GM19043 (cell line): Measurements from ENCODE around the gene RGCC.
"Not testable (repeated sequence)": the region's sequence is repeated elsewhere in the genome, so short reads cannot be mapped to it uniquely, and the experiment has no call there.

Experiments
- ATAC-seq: cut with Tn5 transposase; IDR thresholded peaks from one replicate; pipeline ENCODE4 v1.9.1; 2021; ENCODE audit warnings: low read depth; ENCODE audit not compliant: unreplicated experiment

The RGCC gene

DNA sequence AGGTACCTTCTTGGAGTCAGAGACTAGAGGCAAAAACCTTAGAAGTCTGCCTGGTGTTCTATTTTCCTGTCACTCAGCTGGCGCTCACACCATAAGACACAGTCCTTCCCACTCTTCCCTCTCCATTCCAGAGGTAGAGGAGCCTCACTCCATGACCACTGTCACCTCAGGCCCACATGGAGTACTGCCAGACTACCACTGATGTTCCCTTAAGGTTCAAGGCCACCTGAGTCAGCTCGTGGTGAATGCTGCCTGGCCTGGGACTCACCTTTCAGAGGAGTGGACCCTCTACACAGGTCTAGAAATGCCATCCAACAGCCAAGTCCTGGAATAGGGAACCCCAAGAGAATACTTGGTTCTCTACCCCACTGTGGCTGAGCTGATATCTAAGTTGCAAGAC, 29.9 kb downstream of the RGCC start:
- no peak for ATAC-seq

DNA sequence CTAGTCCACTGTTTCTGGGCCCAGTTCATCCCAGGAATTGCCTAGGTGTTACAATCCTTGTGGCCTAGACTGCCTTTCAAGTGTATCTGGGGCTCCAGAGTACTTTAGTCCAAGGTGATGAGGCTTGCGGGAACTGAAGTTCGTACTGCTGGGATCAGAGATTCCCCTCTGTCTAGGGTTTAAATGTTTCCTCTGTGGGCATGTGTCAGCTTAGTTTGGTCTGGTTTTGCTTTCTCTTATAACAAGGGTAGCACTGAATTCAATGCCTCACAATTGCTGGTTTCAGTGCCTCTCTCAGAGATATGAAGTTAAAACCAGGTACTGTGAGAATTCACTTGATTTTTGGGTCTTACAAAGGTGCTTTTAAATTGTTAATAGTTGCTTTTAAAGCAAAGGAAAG, 30.8 kb downstream of the RGCC start:
- no peak for ATAC-seq

DNA sequence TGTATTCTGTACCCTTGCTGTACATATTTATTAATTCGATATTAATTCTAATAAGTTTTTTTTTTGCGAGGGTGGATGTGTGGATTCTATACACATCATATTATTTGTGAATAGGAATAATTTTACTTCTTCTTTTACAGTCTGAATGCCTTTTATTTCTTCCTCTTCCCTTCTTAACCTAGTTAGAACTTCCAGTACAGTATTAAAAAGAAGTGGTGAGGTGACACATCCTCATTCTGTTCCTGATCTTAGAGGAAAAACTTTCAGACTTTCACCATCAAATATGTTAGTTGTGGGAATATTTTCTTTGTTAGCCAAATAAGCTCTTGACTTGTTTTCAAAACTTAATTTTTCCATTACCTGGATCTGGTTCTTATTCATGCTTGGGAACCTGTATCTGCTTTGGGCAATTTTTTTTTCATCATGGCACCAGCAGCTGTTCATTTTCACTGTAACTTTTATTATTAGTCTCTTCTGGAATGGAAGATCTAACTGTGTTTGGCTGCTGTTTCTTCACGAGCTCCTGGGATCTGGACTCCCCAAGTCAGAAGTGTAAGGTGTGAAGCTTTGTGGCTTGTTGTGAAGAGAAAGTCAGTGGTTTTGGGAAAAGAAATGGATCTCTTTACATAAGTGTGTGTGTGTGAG, 33.1 kb downstream of the RGCC start:
- no peak for ATAC-seq

DNA sequence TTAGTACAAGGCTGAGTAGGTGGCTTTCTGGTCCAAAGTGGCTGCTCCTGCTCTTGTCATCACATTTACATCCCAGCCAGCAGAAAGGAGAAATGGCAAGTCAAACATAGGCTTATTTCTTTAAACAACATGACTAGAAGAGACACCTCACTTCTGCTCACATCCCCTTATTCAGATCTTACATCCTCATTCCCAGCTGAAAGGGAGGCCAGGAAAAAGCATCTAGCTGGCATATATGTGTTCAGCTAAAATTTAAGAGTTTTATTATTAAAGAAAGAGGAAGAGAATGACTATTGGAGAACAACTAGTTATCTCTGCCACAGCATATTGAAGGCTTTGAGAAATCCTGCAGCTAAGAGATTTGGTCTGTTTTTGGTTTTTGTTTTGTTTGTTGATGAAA, 34.1 kb downstream of the RGCC start:
- no peak for ATAC-seq

DNA sequence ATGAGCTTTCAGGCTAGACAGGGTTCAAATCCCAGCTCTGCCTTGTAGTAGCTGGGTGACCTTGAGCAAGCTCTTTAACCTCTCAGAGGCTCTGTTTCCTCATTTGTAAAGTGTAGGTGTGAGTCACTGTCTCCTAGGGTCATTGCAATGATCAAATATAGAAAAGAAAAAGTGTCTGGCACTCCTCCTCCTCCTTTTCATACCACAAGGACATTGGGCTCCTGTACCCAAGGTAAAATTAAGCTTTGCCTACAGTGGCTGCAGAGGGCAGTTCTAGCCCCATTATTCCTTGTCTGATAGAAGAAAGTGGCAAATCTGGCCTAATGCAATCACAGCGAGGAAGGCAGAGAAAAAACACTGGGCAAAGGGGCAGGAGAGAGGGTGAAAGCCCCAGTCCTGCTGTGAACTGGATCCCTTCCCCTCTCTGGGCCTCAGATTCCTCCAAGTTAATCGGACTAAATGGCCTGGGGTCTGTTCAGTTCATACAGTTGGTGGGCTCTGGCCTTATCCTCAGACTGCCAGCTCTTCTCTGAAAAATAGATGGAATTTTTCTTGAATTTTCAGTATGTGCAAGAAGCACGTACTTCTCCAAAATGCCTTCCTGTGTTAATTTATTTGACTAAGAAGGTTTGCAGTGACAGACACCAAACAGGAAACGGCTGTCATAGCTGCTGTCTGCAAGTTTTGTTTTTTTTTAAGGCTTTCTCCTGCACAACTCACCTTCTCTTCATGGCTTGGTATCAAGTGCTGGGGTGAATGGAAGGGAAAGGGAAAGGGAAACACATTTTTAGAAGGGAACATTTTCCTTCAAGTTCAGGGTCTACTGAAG, 35.3 kb downstream of the RGCC start:
- ATAC-seq, result no peak

DNA sequence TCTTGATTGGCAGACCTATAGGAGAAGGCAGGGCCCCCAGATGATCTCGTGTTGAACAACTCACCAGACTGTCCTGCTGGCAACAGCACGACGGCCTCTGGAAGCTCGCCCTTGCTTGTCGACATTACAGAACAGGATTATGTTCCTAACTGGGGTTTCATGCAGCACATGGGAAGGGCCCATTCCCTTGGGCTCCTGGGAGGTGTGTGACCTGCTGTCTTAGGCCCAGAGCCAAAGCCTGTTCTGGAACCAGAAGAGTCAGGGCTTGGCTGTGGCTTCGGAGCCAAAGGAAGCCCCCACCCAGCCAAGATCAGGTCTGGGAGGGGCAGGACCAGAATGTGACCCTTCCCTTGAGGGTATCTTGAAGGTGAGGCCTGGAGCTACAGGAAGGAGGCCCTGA, 36.9 kb downstream of the RGCC start:
- ATAC-seq, result no peak

DNA sequence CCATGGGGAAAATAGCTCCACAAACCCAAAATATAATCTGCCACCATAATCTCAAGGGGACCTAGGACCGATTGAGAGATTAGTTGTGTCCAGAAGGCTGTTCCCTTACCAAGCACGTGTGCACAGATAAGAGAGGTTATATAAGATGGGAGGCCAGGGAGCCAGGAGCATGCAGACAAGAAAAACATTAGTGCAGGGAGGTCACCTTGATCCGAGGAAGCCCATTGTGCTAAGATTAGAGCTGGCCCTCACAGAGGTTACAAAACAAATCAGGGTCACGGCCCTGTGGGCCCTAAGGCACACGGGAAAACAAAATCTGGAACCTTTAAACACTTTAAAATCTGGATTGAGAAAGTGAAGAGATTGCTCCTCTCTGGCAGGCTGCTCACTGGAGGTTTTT, 37.7 kb downstream of the RGCC start:
- no peak for ATAC-seq

DNA sequence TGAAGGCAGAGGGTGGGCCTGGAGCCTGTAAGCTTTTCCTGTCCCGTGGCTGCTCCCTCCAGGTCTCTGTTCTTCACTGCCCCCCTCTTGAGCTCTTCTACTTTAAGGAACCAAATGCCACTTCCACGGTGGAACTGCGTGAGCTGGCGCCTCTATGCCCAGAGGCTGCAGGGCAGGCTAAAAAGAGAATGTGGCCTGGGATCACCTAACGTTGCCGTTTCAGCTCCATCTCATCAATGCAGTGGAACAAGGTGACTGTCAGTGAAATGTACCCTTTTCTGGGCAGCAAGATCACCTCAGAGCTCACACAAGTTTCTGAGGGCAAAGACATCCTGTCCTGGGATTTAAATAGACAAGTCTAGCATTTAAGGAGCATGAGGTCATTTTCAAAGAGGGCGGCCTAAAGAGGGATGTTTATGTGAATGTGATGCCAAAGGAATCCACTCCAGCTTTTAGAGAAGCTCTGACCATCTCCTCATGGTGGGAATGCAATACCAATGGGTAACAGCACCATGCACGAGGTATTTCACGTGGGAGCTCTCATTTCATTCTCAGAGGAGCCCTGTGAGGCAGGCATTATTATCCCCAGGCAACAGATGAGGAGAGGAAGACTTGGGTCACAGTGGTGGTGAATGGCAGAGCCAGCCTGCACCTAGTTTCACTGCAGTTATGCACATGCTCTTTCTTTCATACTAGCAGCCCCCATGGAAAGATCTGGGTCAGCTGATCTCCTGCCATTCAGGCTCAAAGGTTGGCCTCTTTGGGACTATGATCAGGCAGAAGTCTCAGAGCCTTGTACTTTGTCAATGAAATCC, 39.3 kb downstream of the RGCC start:
- no peak for ATAC-seq

DNA sequence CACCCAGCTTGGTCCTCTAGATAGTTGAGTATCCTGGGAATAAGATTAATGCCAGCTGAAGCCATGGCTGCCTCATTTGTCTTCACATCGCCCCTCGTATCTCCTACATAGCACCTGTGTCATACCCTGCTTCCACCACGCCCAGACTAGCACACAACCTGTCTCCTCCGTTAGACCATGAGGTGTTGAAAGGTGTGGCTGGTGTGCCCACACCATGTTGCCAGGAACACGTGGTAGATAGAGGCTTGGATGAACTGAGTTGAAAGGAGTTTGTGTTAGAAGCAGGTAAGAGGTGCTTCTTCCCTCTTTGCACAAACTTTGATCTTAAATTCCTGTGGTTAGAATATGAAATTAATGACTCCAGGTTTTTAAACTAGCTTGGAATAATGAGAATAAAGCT, 40.1 kb downstream of the RGCC start:
- no peak for ATAC-seq

DNA sequence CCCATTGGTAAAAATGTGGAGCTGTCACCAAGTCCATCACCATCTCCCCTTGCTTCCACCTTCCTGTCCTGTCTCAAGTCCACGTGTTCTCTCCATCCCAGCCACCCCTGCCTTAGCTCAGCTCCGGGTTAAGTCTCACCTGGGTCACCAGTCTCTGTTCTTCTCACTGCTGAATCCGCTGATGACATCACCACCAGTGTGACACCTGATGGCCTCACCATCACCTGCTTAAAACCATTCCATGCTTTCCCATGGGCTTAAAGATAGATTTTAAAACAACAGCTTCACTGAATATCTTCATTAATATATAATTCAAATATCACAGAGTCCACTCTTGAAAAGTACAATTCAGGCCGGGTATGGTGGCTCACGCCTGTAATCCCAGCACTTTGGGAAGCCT, 42.1 kb downstream of the RGCC start:
- ATAC-seq, result no peak

DNA sequence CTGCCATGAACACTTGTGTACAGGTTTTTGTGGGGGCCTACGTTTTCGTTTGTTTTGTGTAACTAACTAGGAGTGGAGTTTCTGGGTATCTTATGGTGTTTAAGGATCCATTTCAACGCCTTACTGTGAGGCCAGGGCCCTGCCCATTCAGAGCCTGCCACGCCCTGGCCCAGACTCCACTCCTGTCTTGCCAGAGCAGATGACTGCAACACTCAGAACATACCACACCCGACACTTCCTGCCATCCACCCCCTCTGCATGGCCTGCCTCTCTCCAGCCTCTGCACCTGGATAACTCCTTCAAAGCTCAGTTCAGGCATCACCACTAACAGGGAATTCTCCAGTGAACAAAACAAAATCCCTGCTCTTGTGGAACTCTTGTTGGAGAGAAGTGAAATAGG, 43.2 kb downstream of the RGCC start:
- no peak for ATAC-seq

DNA sequence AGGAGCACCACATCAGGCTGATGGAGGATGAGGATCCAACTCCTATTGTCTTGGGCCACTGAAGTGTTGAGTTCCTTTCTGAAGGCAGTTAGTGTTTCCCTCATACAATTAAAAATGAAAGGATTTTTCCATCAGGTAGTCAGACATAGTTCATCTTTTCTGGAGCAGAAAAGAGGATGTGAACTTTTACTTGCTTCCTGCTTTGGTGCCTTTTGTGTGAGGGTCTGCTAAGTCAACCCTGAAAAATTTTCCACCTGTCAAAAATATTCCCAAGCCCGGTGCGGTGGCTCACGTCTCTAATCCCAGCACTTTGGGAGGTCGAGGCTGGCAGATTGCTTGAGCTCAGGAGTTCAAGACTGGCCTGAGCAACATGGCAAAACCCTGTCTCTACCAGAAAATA, 43.9 kb downstream of the RGCC start:
- ATAC-seq, result no peak

DNA sequence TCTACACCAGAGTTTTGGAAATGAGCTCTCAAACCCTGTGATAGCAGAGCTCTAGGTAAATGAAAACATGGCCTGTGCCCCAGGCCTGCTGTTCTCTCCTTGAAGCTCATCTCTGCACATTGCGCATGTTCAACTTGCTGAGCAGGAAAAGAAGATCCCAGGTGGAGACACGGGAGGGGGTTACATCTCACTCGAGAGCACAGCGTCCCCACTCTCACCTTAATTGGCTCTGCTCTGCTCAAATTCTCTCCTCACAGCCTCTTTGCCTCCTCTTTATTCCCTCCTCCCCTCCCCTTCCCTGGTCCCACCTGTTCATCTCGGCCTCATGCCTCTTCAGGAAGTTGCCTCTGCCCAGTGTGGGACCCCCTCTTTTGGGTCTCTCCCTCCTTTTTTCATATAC, 44.7 kb downstream of the RGCC start:
- no peak for ATAC-seq

DNA sequence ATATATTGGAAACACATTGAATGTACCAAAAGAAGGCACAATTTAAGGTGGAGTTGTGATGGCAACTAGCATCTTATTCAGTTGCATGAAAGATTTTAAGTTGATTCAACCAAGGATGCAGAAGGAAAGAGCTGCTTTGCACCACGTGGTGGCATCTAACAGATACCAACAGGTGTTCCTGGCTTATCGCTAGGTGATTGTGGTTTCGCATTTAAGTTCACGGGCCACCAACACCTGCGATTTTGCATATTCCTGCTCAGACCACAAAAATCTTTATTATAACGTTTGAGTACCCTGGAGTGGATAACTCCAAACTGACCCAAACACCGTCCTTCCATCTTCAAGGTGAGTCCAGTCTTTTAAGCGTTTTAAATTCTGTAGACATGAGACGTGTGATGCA, 45.3 kb downstream of the RGCC start:
- ATAC-seq, result peak; percentile 67

DNA sequence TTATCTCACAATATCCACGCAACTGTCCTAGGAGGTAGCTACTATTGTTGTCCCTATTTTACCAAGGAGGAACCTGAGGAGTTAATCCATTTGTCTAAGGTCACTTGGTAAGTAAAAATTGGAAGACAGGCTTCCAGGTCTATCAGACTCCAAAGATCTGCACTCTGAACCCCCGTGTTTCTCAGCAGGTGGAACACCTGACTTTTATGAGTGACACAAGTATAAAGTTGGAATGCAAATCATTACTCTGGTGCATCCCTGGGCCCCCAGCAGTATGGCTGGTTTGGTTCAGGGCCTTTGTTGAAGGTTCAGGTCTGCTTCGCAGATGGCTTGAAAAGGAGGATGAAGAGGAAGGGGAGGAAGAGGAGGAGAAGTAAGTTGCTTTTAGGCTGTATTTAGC, 46.0 kb downstream of the RGCC start:
- ATAC-seq, result no peak

DNA sequence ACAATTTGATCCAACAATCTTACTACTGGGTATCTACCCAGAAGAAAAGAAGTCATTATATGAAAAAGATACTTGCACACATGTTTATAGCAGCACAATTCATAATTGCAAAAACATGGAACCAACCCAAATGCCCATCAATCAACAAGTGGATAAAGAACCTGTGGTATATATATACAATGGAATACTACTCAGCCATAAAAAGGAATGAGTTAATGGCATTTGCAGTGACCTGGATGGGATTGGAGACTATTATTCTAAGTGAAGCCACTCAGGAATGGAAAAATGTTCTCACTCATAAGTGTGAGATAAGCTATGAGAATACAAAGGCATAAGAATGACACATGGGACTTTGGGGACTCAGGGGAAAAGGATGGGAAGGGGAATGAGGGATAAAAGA, 47.3 kb downstream of the RGCC start:
- not testable (repeated sequence) for ATAC-seq

DNA sequence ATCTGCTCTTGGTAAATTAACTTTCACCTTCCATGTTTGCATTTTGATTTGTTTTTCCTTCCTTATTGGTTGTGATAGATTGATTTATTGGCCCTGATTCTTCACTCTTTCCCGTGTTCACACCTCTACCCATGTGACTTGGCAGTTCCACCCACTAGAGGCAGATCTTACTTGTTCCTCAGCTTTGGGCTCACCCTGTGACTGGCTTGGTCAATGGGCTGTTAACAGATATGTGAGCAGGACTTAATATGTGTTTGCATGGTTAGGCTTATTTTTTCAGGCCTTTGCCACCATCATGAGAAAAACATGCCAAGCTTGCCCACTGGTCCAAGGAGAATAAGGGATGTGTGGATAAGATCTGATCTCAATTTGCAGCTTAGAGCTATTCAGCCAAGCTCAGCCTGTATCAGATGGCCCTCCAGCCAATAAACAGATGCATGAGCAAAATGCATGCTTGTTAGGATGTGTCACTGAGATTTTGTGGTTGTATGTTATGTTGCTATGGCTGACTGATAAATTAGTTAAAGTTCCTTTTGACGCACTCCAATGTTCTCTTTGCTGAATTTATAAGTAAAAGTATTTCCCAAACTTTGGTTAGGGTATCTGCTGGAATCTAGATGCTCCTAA, 48.0 kb downstream of the RGCC start:
- no peak for ATAC-seq

DNA sequence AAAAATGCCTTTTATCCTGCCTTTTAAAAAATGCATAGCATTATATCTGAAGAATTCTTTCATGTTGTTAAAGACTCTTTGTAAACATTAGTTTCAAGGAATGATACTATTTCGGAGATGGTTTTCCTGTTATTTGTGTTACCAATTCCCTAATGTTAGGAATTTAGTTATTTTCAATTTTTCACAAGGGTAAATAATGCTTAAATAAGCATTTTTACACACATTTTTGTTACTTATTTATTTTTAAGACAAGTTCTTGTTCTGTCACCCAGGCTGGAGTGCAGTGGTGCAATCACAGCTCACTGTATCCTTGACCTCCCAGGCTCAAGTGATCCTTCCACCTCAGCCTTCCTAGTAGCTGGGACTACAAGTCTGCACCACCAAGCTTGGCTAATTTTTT, 49.0 kb downstream of the RGCC start:
- no peak for ATAC-seq

DNA sequence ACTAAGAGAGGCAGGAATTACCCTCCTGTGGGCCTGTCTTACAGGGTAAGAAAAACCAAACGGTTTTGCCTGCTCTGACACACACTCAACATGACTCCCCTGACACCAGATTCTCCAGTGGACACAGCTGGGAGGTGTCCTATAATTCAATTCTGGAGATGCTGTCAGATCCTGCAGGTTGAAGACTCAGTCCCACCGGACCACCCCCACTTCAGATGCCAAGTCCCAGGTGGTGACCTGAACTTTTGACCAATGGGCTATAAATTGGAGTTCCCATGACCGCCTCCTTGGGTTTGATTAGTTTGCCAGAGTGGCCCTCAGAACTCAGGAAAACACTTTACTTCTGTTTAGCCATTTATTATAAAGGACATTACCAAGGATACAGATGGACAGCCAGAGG, 52.6 kb downstream of the RGCC start:
- ATAC-seq, result no peak

DNA sequence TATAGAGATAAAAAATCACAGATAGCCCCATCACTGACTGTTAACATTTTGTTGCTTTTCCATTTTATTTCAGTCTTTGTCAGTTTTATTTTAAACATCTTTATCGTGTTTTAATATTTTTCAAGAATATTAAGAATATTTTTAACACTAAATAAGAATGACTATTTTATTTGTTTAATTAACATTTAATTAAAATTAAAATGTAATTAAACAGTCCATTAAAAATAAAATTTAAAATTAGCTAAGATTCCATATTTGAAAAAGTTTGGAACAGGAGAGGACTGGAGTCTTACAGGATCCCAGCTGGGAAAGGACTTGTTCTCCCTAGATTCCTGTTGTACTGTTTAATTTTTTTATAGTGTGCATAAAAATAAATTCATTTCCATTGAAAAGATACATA, 54.5 kb downstream of the RGCC start:
- ATAC-seq, result no peak

DNA sequence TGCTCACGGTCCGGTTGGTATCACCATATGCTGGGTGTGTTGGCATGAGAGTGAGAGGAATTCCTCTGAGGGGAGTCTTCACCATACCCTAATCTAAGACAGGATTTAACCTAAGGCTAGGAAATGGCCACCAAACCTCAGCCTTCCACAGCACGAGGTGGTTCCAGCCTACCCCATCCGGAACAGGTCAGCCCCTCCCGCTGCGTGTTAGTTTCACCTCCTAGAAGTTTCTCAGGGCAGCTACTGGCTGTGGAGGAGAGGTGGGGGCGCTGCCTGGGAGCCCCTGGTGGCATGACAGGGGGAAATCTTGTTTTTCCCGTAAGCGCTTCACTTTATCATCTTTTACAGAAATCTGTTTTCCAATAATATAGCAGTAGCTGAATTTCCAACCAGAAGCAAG, 55.1 kb downstream of the RGCC start:
- no peak for ATAC-seq
